Type B pancreatic cell (in vitro differentiated cells): Measurements from ENCODE around the gene KCNQ5. TPM values are rescaled to one million over a fixed set of nuclear protein-coding genes. Genes with fewer than 3 reads are reported as not detected.

Source experiments
- DNase-seq: peaks from one replicate; pipeline ENCODE4 v3.0.0; 2021; ENCODE audit warnings: mixed read lengths; ENCODE audit not compliant: unreplicated experiment; ENCODE audit errors: extremely low spot score
- H3K27ac Mint-ChIP-seq: 2 replicates; pipeline ENCODE4 v1.8.0; 2021; ENCODE audit warnings: mild to moderate bottlenecking, mixed read lengths
- H3K27me3 Mint-ChIP-seq: 2 replicates; pipeline ENCODE4 v1.8.0; 2021; ENCODE audit warnings: mixed read lengths
- H3K36me3 Mint-ChIP-seq: 2 replicates; pipeline ENCODE4 v1.8.0; 2021; ENCODE audit warnings: mixed read lengths
- H3K4me1 Mint-ChIP-seq: one replicate; pipeline ENCODE4 v1.8.0; 2021; ENCODE audit warnings: mixed read lengths; ENCODE audit not compliant: unreplicated experiment
- H3K4me3 Mint-ChIP-seq: 2 replicates; pipeline ENCODE4 v1.8.0; 2021; ENCODE audit warnings: mild to moderate bottlenecking, mixed read lengths
- H3K9me3 Mint-ChIP-seq: 2 replicates; pipeline ENCODE4 v1.8.0; 2021; ENCODE audit warnings: mixed read lengths
- total RNA-seq: library from RNA; stranded (reverse); gene quantifications from 2 replicates; pipeline ENCODE4 v1.2.1, GENCODE V29; 2021; ENCODE audit warnings: low replicate concordance
- TF ChIP-seq, protein P1 (sequence below): fragments of 200-600 bp; sonication (generic); conservative IDR thresholded peaks from 2 replicates; pipeline ENCODE4 v1.5.0; 2021; ENCODE audit warnings: antibody characterized with exemption, mild to moderate bottlenecking

The KCNQ5 gene
- total RNA-seq, 1 donor from 2014 or later: 1.7 TPM

- no peaks in the 10 kb centered on the region for H3K36me3 Mint-ChIP-seq
- H3K27ac Mint-ChIP-seq: no peak overlapping the region
- no peaks in the 10 kb centered on the region for H3K27me3 Mint-ChIP-seq
- TF ChIP-seq, protein P1, sequence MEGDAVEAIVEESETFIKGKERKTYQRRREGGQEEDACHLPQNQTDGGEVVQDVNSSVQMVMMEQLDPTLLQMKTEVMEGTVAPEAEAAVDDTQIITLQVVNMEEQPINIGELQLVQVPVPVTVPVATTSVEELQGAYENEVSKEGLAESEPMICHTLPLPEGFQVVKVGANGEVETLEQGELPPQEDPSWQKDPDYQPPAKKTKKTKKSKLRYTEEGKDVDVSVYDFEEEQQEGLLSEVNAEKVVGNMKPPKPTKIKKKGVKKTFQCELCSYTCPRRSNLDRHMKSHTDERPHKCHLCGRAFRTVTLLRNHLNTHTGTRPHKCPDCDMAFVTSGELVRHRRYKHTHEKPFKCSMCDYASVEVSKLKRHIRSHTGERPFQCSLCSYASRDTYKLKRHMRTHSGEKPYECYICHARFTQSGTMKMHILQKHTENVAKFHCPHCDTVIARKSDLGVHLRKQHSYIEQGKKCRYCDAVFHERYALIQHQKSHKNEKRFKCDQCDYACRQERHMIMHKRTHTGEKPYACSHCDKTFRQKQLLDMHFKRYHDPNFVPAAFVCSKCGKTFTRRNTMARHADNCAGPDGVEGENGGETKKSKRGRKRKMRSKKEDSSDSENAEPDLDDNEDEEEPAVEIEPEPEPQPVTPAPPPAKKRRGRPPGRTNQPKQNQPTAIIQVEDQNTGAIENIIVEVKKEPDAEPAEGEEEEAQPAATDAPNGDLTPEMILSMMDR: no peak
- H3K4me3 Mint-ChIP-seq: no peak overlapping the region
- peaks cover 13% of the 10 kb centered on the region for H3K9me3 Mint-ChIP-seq
- no peaks in the 10 kb centered on the region for H3K4me1 Mint-ChIP-seq
- DNase-seq: no peak
Measured at GRCh38 chr6:72984981-72985665, 363.3 kb downstream of the KCNQ5 start.

- no peaks in the 10 kb centered on the region for H3K27me3 Mint-ChIP-seq
- H3K27ac Mint-ChIP-seq: no peak overlapping the region
- H3K9me3 Mint-ChIP-seq: peaks cover 13% of the 10 kb centered on the region
- H3K4me1 Mint-ChIP-seq: no peaks in the 10 kb centered on the region
- no peak for DNase-seq
- H3K4me3 Mint-ChIP-seq: no peak overlapping the region
- no peaks in the 10 kb centered on the region for H3K36me3 Mint-ChIP-seq
- TF ChIP-seq, protein P1: no peak
Measured at GRCh38 chr6:72987301-72987700, 365.4 kb downstream of the KCNQ5 start.

DNA sequence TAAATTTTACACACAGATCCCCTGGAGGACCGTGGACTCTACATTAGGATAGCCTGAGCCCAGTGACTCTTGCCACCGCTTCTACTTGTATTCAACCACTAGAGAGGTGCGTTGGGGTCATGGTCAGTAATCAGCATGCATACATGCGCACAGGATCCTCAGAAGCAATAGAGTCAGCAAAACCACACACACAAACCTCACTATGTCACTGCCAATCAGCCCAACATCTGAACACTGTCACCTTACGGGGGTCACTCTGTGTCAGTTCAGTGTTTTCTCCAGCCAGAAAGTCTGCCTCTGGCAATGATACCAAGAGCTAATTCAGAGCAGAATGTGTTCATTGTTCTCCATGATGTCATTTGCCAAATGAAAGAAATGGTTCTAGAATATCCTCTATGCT lies 378.1 kb downstream of the KCNQ5 start:
- DNase-seq: no peak
- no peaks in the 10 kb centered on the region for H3K27me3 Mint-ChIP-seq
- no peaks in the 10 kb centered on the region for H3K9me3 Mint-ChIP-seq
- TF ChIP-seq, protein P1: no peak
- H3K36me3 Mint-ChIP-seq: no peaks in the 10 kb centered on the region
- H3K4me1 Mint-ChIP-seq: no peaks in the 10 kb centered on the region
- no peak overlapping the region for H3K4me3 Mint-ChIP-seq
- no peak overlapping the region for H3K27ac Mint-ChIP-seq

- no peaks in the 10 kb centered on the region for H3K4me1 Mint-ChIP-seq
- DNase-seq: no peak
- H3K9me3 Mint-ChIP-seq: no peaks in the 10 kb centered on the region
- H3K27me3 Mint-ChIP-seq: no peaks in the 10 kb centered on the region
- no peak overlapping the region for H3K27ac Mint-ChIP-seq
- TF ChIP-seq, protein P1: no peak
- H3K4me3 Mint-ChIP-seq: no peak overlapping the region
- no peaks in the 10 kb centered on the region for H3K36me3 Mint-ChIP-seq
Measured at GRCh38 chr6:73000460-73000859, 378.6 kb downstream of the KCNQ5 start.

GRCh38 chr6:73002588-73002987 lies 380.7 kb downstream of the KCNQ5 start:
- Mint-ChIP-seq H3K27me3 (no peaks in the 10 kb centered on the region), H3K4me3 (no peak overlapping the region), H3K36me3 (no peaks in the 10 kb centered on the region), H3K4me1 (no peaks in the 10 kb centered on the region), H3K27ac (no peak overlapping the region), H3K9me3 (no peaks in the 10 kb centered on the region)
- TF ChIP-seq, protein P1: no peak
- no peak for DNase-seq
